NCI-H446 treated with DMSO at 0.1 percent for 48 hours (cell line): Measurements from ENCODE around the gene ZNF213.
A peak's percentile ranks its signal among the peaks of the same experiment; 100 is the strongest.
"Not testable (repeated sequence)": the region's sequence is repeated elsewhere in the genome, so short reads cannot be mapped to it uniquely, and the experiment has no call there.

Experiments used
- DNase-seq: peaks from one replicate; lab custom pipeline; 2025; lab: John Stamatoyannopoulos, UW

ZNF213 gene

GRCh38 chr16:3129137-3130131, 5.4 kb upstream of the ZNF213 start:
- peak; percentile 71 for DNase-seq

DNA sequence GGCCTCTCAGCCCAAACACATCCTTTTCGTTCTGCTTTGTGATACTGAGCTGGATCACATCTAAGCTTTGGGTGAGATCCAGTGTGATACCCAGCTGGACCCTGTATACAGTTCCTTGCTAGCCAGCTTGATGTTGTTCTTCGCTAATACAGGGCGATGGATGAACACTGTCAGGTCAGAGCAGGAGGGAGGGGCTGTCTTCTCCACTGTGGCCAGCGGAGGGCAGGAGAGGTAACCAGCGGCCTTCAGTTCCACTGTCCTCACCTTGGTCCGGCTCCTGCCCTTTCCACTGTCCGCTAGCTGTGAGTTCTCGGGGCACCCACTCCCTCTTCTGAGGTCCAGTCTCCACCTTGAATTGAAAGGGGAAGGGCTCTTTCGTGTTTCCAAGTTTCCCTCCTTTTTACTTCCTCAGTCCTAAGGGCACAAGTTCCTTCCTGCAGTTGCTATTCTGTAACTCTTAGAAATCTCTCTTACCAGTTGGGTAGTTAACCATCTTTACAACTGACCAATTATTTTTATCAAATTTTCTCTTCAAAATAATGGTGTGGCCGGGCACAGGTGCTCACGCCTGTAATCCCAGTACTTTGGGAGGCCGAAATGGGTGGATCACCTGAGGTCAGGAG, 3.0 kb upstream of the ZNF213 start:
- no peak for DNase-seq

GRCh38 chr16:3133844-3134243, 985 bp upstream of the ZNF213 start:
- no peak for DNase-seq

DNA sequence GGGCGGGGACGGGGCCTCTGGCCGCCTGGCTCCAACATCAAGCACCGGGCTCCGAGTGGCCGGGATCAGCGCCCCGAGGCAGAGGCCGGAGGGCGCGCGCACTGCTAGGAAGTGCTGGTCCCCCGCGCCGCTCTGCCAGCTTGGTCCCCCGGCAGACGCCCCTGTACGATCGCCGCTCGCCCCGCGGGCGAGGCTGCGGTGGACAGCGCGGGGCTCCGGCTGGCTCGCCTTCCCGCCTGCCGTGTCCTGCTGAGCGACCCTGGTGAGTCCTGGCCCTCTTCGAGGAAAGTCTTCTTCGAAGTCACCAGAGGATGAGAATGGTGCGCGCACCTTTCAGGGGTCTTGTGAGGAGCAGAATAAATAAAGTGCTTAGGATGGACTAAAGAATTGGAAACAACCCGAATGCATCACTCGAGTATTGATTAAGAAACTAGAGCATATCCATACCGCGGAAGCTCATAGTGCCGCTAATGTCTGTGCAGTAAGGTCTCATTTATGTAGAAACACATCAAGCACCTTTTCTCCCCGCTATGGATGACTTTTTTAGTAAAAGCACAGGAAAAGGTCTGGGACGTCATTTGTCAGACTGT, 392 bp downstream of the ZNF213 start:
- DNase-seq = no peak

DNA sequence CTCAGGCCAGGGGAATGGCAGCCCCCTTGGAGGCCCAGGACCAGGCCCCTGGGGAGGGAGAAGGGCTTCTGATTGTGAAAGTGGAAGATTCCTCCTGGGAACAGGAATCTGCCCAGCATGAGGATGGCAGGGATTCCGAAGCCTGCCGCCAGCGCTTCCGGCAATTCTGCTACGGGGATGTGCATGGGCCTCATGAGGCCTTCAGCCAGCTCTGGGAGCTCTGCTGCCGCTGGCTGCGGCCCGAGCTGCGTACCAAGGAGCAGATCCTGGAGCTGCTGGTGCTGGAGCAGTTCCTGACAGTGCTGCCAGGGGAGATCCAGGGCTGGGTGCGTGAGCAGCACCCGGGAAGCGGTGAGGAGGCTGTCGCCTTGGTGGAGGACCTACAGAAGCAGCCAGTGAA, 2.4 kb downstream of the ZNF213 start:
- no peak for DNase-seq

DNA sequence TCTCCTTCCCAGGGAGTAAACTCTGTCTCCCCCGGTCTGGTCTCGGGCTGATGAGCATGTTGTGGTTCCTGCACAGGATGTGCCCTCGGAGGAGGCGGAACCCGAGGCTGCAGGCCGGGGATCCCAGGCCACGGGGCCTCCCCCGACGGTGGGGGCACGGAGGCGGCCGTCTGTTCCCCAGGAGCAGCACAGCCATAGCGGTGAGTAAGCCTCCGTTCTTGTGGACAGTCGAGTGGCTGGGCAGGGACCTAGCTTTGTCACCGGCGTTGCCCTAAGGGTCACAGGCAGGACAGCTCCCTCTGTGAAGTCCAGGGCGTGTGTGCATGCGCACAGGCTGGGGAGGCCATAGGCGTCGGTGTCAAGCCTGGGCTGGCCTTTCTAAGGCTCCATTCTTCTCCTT, 3.5 kb downstream of the ZNF213 start:
- DNase-seq = no peak

DNA sequence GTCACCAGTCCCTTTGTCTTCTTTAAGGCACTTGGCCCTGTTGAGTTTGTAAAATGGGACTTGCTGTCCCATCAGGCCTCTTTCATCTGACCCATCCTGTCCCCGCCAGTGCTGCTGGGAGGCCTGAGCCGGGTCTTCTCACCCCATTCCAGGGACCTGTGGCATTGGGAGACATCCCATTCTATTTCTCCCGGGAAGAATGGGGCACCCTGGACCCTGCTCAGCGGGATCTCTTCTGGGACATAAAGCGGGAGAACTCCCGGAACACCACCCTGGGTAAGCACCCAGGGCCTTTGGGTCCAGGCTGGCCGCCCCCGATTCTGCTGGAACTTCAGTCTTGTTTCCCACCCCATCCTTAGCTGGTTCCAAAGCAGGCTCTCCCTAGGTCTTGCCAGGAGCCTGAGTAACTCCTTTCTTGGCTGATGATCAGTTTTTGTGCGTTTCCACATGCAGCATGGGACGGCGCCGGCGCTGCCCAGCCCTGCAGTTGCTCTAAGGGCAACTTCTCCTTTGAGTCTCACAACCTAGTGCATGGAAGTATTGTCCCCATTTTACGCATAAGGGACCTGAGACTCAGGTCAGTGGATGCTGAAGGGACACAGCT, 4.1 kb downstream of the ZNF213 start:
- DNase-seq = no peak

- DNase-seq = not testable (repeated sequence)
These were observed 4.7 kb downstream of the ZNF213 start for GRCh38 chr16:3139561-3139960.

DNA sequence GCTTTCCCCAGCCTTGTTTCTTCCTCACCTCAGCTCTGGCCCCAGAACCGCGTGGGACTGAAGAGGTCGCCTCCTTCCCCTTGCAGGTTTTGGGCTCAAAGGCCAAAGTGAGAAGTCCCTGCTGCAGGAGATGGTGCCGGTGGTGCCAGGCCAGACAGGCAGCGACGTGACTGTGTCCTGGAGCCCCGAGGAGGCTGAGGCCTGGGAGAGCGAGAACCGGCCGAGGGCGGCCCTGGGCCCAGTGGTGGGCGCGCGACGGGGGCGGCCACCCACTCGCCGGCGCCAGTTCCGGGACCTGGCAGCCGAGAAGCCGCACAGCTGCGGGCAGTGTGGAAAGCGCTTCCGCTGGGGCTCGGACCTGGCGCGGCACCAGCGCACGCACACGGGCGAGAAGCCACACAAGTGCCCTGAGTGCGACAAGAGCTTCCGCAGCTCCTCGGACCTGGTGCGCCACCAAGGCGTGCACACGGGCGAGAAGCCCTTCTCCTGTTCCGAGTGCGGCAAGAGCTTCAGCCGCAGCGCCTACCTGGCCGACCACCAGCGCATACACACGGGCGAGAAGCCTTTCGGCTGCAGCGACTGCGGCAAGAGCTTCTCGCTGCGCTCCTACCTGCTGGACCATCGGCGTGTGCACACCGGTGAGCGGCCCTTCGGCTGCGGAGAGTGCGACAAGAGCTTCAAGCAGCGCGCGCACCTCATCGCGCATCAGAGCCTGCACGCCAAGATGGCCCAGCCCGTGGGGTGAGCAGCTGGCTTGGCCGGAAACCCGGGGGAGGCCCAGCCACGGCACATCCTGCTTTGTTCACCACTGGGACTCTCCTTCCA, 6.0 kb downstream of the ZNF213 start:
- no peak for DNase-seq

- DNase-seq = no peak
These were observed 7.0 kb downstream of the ZNF213 start for GRCh38 chr16:3141781-3142311.

DNA sequence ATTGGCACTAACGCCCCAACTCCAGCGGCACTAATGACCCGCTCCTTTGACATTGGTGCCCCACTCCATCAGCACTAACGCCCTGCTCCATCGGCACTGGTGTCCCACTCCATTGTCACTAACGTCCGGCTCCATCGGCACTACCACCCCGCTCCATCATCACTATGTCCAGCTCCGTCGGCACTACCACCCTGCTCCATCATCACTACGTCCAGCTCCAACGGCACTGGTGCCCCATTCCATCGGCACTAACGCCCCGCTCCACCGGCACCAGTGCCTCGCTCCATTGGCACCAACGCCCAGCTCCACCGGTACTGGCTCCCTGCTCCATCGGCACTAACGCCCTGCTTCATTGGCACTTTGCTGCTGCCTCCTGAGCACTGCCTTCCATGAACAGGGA, 7.5 kb downstream of the ZNF213 start:
- DNase-seq = no peak

DNA sequence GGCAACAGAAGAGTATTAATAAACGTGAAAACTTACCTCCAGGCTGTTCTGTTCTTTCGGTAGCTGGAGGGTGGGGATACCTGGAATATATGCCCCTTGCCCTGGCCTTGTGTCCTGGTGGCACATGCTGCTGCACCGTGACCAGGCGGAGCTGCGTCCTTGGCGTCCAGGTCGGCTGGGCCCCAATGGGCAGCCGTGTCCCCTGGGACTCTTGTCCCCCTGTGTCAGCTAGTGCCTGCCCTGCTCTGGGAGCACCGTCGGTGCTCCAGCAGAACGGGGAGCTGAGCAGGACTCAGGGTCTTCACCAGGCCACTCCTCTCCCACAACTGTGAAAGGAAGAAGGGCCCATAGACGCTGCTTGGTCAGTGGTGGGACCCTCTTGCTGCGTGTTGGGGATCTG, 7.9 kb downstream of the ZNF213 start:
- no peak for DNase-seq

GRCh38 chr16:3143189-3143588, 8.4 kb downstream of the ZNF213 start:
- DNase-seq = no peak

- DNase-seq = no peak
These were observed 8.9 kb downstream of the ZNF213 start for GRCh38 chr16:3143598-3144320.

- no peak for DNase-seq
These were observed 9.6 kb downstream of the ZNF213 start for GRCh38 chr16:3144321-3144983.

GRCh38 chr16:3145151-3145550, 10.3 kb downstream of the ZNF213 start:
- DNase-seq = no peak

DNA sequence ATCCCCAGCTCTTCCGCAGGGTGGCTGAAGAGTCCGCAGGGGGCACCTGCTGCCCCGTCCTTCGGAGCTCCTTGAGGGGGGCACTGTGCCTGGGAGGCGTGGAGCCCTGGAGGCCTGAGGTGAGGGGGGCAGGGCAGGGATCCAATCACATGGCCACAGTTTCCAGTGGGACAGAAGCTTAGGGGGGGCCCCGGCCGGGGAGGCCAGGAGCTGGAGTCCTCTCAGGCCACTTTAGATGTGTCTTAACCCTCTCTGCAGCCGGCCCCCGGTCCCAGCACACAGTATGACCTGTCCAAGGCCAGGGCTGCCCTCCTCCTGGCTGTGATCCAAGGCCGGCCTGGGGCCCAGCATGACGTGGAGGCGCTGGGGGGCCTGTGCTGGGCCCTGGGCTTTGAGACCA, 10.8 kb downstream of the ZNF213 start:
- no peak for DNase-seq

GRCh38 chr16:3147046-3147756, 12.4 kb downstream of the ZNF213 start:
- no peak for DNase-seq

DNA sequence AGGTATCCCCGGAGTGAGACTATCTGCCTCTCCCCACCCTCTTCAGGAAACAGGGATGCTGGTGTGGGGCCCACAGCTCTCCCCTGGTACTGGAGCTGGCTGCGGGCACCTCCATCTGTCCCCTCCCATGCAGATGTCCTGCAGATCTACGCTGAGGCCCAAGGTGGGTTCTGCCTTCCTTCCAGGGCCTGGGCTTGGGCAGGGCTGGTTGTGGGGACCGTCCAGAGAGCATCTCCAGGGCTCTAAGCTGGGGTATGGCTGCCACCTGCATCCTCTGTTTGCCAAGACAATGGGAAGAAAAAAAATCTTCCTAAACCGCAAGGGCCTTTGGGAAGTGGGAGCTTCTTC, 12.9 kb downstream of the ZNF213 start:
- no peak for DNase-seq
